ENCODE results near the gene C2orf68.
"Not testable (repeated sequence)": the region's sequence is repeated elsewhere in the genome, so short reads cannot be mapped to it uniquely, and the experiment has no call there.

The C2orf68 gene

GRCh38 chr2:85604568-85605339 is 7.1 kb downstream of the C2orf68 start:
- H3K4me2 ChIP-seq = peak overlapping the region in 9 of 11 experiments; percentile 88 to 98 (median 94); a peak in 14 of 22 replicates

GRCh38 chr2:85604133-85604444 is 7.8 kb downstream of the C2orf68 start:
- Histone ChIP-seq H3K36me3 (peaks cover 27 to 58% (median 45%) of the 10 kb centered on the region in 11 experiments), H4K20me1 (peaks cover 0 to 64% (median 37%) of the 10 kb centered on the region in 11 experiments; a peak in 15 of 22 replicates), H3K9ac (peak overlapping the region in 2 of 11 experiments; percentile 1 to 91; a peak in 3 of 22 replicates), H3K4me3 (peak overlapping the region in 4 of 10 experiments; percentile 72 to 79 (median 77); a peak in 4 of 20 replicates), H3K4me1 (peaks cover 22 to 63% (median 37%) of the 10 kb centered on the region in 10 experiments), H3K4me2 (peak overlapping the region; percentile 88 to 99 (median 95); a peak in 21 of 22 replicates)
- not testable (repeated sequence) for H3K27me3 ChIP-seq; H3K27ac ChIP-seq; H3K9me3 ChIP-seq (replicated peaks in 1 of 11)

More at GRCh38 chr2:85604568-85605339, 7.1 kb downstream of the C2orf68 start:
- Histone ChIP-seq H3K27me3 (no peaks in the 10 kb centered on the region), H3K9ac (no peak overlapping the region; a peak in 2 of 22 replicates), H4K20me1 (peaks cover 0 to 62% (median 37%) of the 10 kb centered on the region in 11 experiments; a peak in 15 of 22 replicates), H3K4me1 (peaks cover 22 to 63% (median 41%) of the 10 kb centered on the region in 10 experiments), H3K36me3 (peaks cover 26 to 58% (median 47%) of the 10 kb centered on the region in 11 experiments), H3K4me3 (no peak overlapping the region), H3K9me3 (replicated peaks in 1 of 11) (no peaks in the 10 kb centered on the region), H3K27ac (no peak overlapping the region)
- TF ChIP-seq Cebpa-rat (IDR thresholded peaks at IDR 0.05) = no peak

GRCh38 chr2:85602476-85603234 is 9.2 kb downstream of the C2orf68 start, which contains the start of gene TMEM150A:
TMEM150A (minus strand) TSS chr2:85602698; CDS start chr2:85601948, 750 bp downstream.
- peak within 1 kb of the TSS; percentile 88 to 99 (median 95) for H3K4me2 ChIP-seq
- peaks cover 0 to 54% (median 32%) of the 10 kb centered on the region in 11 experiments; a peak in 13 of 22 replicates for H4K20me1 ChIP-seq
- peak within 1 kb of the TSS; percentile 52 to 75 (median 66) for H3K27ac ChIP-seq
- no peak for TF ChIP-seq Cebpa-rat (IDR thresholded peaks at IDR 0.05)
- peak within 1 kb of the TSS; percentile 71 to 85 (median 77) for H3K4me3 ChIP-seq
- H3K4me1 ChIP-seq = peaks cover 22 to 65% (median 39%) of the 10 kb centered on the region in 10 experiments
- no peaks in the 10 kb centered on the region for H3K27me3 ChIP-seq
- peaks cover 25 to 58% (median 45%) of the 10 kb centered on the region in 11 experiments for H3K36me3 ChIP-seq
- H3K9ac ChIP-seq = peak within 1 kb of the TSS; percentile 74 to 91 (median 82)
- no peaks in the 10 kb centered on the region for H3K9me3 ChIP-seq (replicated peaks in 1 of 11)

- peak overlapping the region; percentile 52 to 75 (median 66) for H3K27ac ChIP-seq
- peak overlapping the region; percentile 74 to 91 (median 82) for H3K9ac ChIP-seq
Observed at GRCh38 chr2:85601771-85602475, 9.9 kb downstream of the C2orf68 start.

GRCh38 chr2:85600951-85601770 is 10.7 kb downstream of the C2orf68 start:
- no peak for TF ChIP-seq Cebpa-rat (IDR thresholded peaks at IDR 0.05)
- H3K9ac ChIP-seq = peak overlapping the region in 10 of 11 experiments; percentile 74 to 91 (median 82); a peak in 16 of 22 replicates
- peak overlapping the region; percentile 87 to 99 (median 95) for H3K4me2 ChIP-seq
- no peaks in the 10 kb centered on the region for H3K9me3 ChIP-seq (replicated peaks in 1 of 11)
- H3K36me3 ChIP-seq = peaks cover 33 to 56% (median 43%) of the 10 kb centered on the region in 11 experiments
- H3K4me3 ChIP-seq = peak overlapping the region in 8 of 10 experiments; percentile 72 to 85 (median 78); a peak in 16 of 20 replicates
- H4K20me1 ChIP-seq = peaks cover 8 to 63% (median 35%) of the 10 kb centered on the region in 11 experiments; a peak in 16 of 22 replicates
- no peaks in the 10 kb centered on the region for H3K27me3 ChIP-seq
- peaks cover 32 to 78% (median 52%) of the 10 kb centered on the region in 10 experiments for H3K4me1 ChIP-seq
- H3K27ac ChIP-seq = no peak overlapping the region

More at GRCh38 chr2:85601771-85602475, 9.9 kb downstream of the C2orf68 start:
- Histone ChIP-seq H3K9me3 (replicated peaks in 1 of 11) (no peaks in the 10 kb centered on the region), H4K20me1 (peaks cover 3 to 58% (median 37%) of the 10 kb centered on the region in 11 experiments; a peak in 15 of 22 replicates), H3K4me2 (peak overlapping the region; percentile 87 to 99 (median 95)), H3K27me3 (no peaks in the 10 kb centered on the region), H3K4me3 (peak overlapping the region; percentile 71 to 85 (median 77)), H3K4me1 (peaks cover 25 to 72% (median 46%) of the 10 kb centered on the region in 10 experiments), H3K36me3 (peaks cover 30 to 58% (median 45%) of the 10 kb centered on the region in 11 experiments)
- TF ChIP-seq Cebpa-rat (IDR thresholded peaks at IDR 0.05) = no peak

- Histone ChIP-seq H3K9ac (peak overlapping the region in 5 of 11 experiments; percentile 9 to 91 (median 27); a peak in 5 of 22 replicates), H3K9me3 (replicated peaks in 1 of 11) (no peaks in the 10 kb centered on the region), H3K4me3 (no peak overlapping the region), H4K20me1 (peaks cover 8 to 63% (median 32%) of the 10 kb centered on the region in 11 experiments; a peak in 15 of 22 replicates), H3K4me2 (no peak overlapping the region; a peak in 2 of 22 replicates), H3K36me3 (peaks cover 30 to 47% (median 35%) of the 10 kb centered on the region in 11 experiments), H3K4me1 (peaks cover 34 to 68% (median 53%) of the 10 kb centered on the region in 10 experiments), H3K27ac (no peak overlapping the region), H3K27me3 (no peaks in the 10 kb centered on the region)
- no peak for TF ChIP-seq Cebpa-rat (IDR thresholded peaks at IDR 0.05)
Observed at GRCh38 chr2:85600235-85600575, 11.7 kb downstream of the C2orf68 start.

- Histone ChIP-seq H3K4me1 (peaks cover 38 to 65% (median 53%) of the 10 kb centered on the region in 10 experiments), H3K36me3 (peaks cover 30 to 47% (median 35%) of the 10 kb centered on the region in 11 experiments), H3K4me2 (peak overlapping the region in 1 of 11 experiments; percentile 7; a peak in 2 of 22 replicates), H3K4me3 (no peak overlapping the region), H3K27me3 (no peaks in the 10 kb centered on the region), H3K9me3 (replicated peaks in 1 of 11) (no peaks in the 10 kb centered on the region), H3K27ac (no peak overlapping the region), H4K20me1 (peaks cover 8 to 62% (median 29%) of the 10 kb centered on the region in 11 experiments; a peak in 15 of 22 replicates), H3K9ac (peak overlapping the region in 6 of 11 experiments; percentile 9 to 91 (median 32); a peak in 5 of 22 replicates)
- TF ChIP-seq Cebpa-rat (IDR thresholded peaks at IDR 0.05) = no peak
Observed at GRCh38 chr2:85599468-85600234, 12.2 kb downstream of the C2orf68 start.
